GM21515 (cell line): ENCODE results near the gene RBM44.
"Not testable (repeated sequence)": the region's sequence is repeated elsewhere in the genome, so short reads cannot be mapped to it uniquely, and the experiment has no call there.

ENCODE experiments used
- ATAC-seq: cut with Tn5 transposase; IDR thresholded peaks from one replicate; pipeline ENCODE4 v1.9.1; 2021; ENCODE audit not compliant: unreplicated experiment

RBM44 gene

GRCh38 chr2:237798236-237799059 is at the start of gene RBM44:
Gene RBM44 (plus strand): TSS chr2:237798779. CDS start chr2:237813610, 14,831 bp downstream.
- no peak for ATAC-seq

GRCh38 chr2:237749002-237749401 is 49.6 kb upstream of the RBM44 start:
- no peak for ATAC-seq

GRCh38 chr2:237749961-237750360 is 48.6 kb upstream of the RBM44 start:
- no peak for ATAC-seq

- not testable (repeated sequence) for ATAC-seq
Measured at GRCh38 chr2:237750441-237750840, 48.1 kb upstream of the RBM44 start.

- peak; percentile 96 for ATAC-seq
Measured at GRCh38 chr2:237752761-237753165, 45.8 kb upstream of the RBM44 start.

GRCh38 chr2:237754182-237754581 is 44.4 kb upstream of the RBM44 start:
- ATAC-seq: no peak

GRCh38 chr2:237754626-237755248 is 43.8 kb upstream of the RBM44 start:
- no peak for ATAC-seq

- ATAC-seq: no peak
Measured at GRCh38 chr2:237757616-237758015, 41.0 kb upstream of the RBM44 start.

- ATAC-seq: no peak
Measured at GRCh38 chr2:237758185-237758584, 40.4 kb upstream of the RBM44 start.

- no peak for ATAC-seq
Measured at GRCh38 chr2:237759176-237759575, 39.4 kb upstream of the RBM44 start.

GRCh38 chr2:237760506-237761502 is 37.8 kb upstream of the RBM44 start:
- no peak for ATAC-seq

GRCh38 chr2:237762291-237763182 is 36.0 kb upstream of the RBM44 start:
- ATAC-seq: not testable (repeated sequence)

GRCh38 chr2:237763812-237764211 is 34.8 kb upstream of the RBM44 start:
- ATAC-seq: no peak

GRCh38 chr2:237765122-237765521 is 33.5 kb upstream of the RBM44 start:
- ATAC-seq: not testable (repeated sequence)

- no peak for ATAC-seq
Measured at GRCh38 chr2:237765875-237766274, 32.7 kb upstream of the RBM44 start.

- ATAC-seq: no peak
Measured at GRCh38 chr2:237766340-237766739, 32.2 kb upstream of the RBM44 start.

- ATAC-seq: no peak
Measured at GRCh38 chr2:237772513-237772912, 26.1 kb upstream of the RBM44 start.

- no peak for ATAC-seq
Measured at GRCh38 chr2:237773826-237774225, 24.8 kb upstream of the RBM44 start.

GRCh38 chr2:237774811-237775553 is 23.6 kb upstream of the RBM44 start:
- peak; percentile 55 for ATAC-seq
